GM12875 (cell line): ENCODE results near the gene MINDY4.
A peak's percentile ranks its signal among the peaks of the same experiment; 100 is the strongest.

Experiments used
- H3K4me3 ChIP-seq: one replicate; pipeline ENCODE4 v1.5.1; 2011; ENCODE audit warnings: low read depth, low read length, control low read depth
- TF ChIP-seq, protein P1 (sequence below): IDR thresholded peaks from 2 replicates; pipeline ENCODE4 v1.5.1; 2011; ENCODE audit warnings: low read depth, mild to moderate bottlenecking, control low read depth, inconsistent platforms, low read length, moderate library complexity, borderline replicate concordance; ENCODE audit not compliant: insufficient read depth

The MINDY4 gene

GRCh38 chr7:30740417-30741181 is 30.6 kb upstream of the MINDY4 start:
- H3K4me3 ChIP-seq, result no peak overlapping the region
- TF ChIP-seq, protein P1, sequence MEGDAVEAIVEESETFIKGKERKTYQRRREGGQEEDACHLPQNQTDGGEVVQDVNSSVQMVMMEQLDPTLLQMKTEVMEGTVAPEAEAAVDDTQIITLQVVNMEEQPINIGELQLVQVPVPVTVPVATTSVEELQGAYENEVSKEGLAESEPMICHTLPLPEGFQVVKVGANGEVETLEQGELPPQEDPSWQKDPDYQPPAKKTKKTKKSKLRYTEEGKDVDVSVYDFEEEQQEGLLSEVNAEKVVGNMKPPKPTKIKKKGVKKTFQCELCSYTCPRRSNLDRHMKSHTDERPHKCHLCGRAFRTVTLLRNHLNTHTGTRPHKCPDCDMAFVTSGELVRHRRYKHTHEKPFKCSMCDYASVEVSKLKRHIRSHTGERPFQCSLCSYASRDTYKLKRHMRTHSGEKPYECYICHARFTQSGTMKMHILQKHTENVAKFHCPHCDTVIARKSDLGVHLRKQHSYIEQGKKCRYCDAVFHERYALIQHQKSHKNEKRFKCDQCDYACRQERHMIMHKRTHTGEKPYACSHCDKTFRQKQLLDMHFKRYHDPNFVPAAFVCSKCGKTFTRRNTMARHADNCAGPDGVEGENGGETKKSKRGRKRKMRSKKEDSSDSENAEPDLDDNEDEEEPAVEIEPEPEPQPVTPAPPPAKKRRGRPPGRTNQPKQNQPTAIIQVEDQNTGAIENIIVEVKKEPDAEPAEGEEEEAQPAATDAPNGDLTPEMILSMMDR, result peak; percentile 97

- H3K4me3 ChIP-seq, result no peak overlapping the region
- TF ChIP-seq, protein P1, result no peak
Observed at GRCh38 chr7:30741289-30741688, 29.9 kb upstream of the MINDY4 start.

- TF ChIP-seq, protein P1, result peak; percentile 24; the same call in 1 of the 2 replicates
- H3K4me3 ChIP-seq, result no peak overlapping the region
Observed at GRCh38 chr7:30743371-30744074, 27.7 kb upstream of the MINDY4 start.

- no peak overlapping the region for H3K4me3 ChIP-seq
- TF ChIP-seq, protein P1, result no peak
Observed at GRCh38 chr7:30744075-30744417, 27.2 kb upstream of the MINDY4 start.

DNA sequence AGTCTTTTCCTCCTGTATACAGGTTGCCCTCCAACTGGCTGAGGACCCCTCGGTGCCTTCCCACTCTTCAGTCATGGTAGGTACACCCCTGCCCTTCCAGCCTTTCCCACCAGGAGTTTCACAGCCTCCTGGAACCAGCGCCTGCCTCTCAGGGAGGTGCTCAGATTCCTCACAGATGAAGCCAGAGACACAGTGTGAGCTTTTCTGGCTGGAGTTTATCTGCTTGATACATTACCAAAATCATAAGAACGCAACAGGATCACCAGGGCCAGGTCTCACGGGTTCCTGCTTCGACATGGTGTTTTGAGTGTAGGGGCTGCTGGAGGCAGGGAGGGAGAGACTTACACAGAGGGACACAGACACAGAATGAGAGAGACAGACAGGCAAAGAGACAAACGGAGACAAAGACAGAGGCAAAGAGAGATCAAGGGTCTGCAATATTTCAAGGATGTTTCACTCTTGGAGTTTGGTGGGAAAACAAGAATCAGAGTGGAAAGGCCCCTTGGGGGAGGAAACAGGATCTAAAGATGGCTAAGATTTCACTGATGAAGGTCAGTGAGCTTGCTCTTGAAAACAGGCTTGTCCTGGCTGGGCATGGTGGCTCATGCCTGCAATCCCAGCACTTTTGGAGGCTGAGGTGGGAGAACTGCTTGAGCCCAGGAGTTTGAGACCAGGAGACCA is 25.8 kb upstream of the MINDY4 start:
- H3K4me3 ChIP-seq, result no peak overlapping the region
- TF ChIP-seq, protein P1, result no peak

- no peak overlapping the region for H3K4me3 ChIP-seq
- TF ChIP-seq, protein P1, result no peak
Observed at GRCh38 chr7:30750010-30750409, 21.2 kb upstream of the MINDY4 start.
